Peyer's patch (tissue), 4 donors: ENCODE data around the gene RAD51.

Experiments used
- POLR2A ChIP-seq, 2 donors: fragments of 450-650 bp; IDR thresholded peaks; one replicate each; pipeline ENCODE4 v1.5.1; 2017; ENCODE audit warnings: antibody characterized with exemption in 2 of 2, mild to moderate bottlenecking in 2 of 2, moderate library complexity in 2 of 2
- TF ChIP-seq, protein P1 (sequence below), 6 experiments: fragments of 450-650 bp in 4 of 6; fragments of 200-600 bp in 2 of 6; sonication (generic) in 1 of 6; IDR thresholded peaks; one replicate each; pipeline ENCODE4 v1.5.1; 2017 to 2019; ENCODE audit warnings: antibody characterized with exemption in 6 of 6, mild to moderate bottlenecking in 3 of 6, moderate library complexity in 1 of 6

DNA sequence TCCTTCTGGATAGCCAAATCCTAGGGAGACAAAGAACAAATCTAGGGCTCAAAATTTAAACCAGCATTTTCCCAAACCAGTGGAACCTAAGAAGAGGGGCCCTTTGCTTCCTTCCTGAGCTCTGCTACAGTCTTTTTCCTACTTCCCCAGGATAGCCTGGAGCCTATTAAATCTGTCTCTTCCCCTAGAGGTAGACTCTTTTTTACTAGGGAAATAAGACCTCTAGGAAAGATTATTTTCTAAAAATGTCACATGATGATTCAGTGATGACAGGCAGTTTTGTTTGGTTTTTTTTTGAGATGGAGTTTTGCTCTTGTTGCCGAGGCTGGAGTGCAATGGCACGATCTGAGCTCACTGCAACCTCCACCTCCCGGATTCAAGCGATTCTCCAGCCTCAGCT lies 41.6 kb downstream of the RAD51 start:
- TF ChIP-seq, protein P1, sequence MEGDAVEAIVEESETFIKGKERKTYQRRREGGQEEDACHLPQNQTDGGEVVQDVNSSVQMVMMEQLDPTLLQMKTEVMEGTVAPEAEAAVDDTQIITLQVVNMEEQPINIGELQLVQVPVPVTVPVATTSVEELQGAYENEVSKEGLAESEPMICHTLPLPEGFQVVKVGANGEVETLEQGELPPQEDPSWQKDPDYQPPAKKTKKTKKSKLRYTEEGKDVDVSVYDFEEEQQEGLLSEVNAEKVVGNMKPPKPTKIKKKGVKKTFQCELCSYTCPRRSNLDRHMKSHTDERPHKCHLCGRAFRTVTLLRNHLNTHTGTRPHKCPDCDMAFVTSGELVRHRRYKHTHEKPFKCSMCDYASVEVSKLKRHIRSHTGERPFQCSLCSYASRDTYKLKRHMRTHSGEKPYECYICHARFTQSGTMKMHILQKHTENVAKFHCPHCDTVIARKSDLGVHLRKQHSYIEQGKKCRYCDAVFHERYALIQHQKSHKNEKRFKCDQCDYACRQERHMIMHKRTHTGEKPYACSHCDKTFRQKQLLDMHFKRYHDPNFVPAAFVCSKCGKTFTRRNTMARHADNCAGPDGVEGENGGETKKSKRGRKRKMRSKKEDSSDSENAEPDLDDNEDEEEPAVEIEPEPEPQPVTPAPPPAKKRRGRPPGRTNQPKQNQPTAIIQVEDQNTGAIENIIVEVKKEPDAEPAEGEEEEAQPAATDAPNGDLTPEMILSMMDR (IDR thresholded peaks at IDR 0.05) = no peak
- no peak for TF ChIP-seq POLR2A (IDR thresholded peaks at IDR 0.05)
